ENCODE measurements around the gene IL6R. TPM values are rescaled to one million over a fixed set of nuclear protein-coding genes. Genes with fewer than 3 reads are reported as not detected.

IL6R gene
- polyA plus RNA-seq, 6 donors from 2014 or later, result 0.28 to 1.3 (median 0.75) TPM

- no peaks in the 10 kb centered on the region for H3K9me3 Mint-ChIP-seq
- no peak overlapping the region for H3K4me3 Mint-ChIP-seq
- DNase-seq, result no peak
- H3K27me3 Mint-ChIP-seq, result peaks cover 0 to 7% (median 0%) of the 10 kb centered on the region in 3 donors
- peaks cover 3 to 7% (median 7%) of the 10 kb centered on the region in 3 donors for H3K4me1 Mint-ChIP-seq
- no peak for ATAC-seq (ENCODE audit: low read depth in 2 of 2)
- H3K27ac Mint-ChIP-seq, result peak overlapping the region in 3 of 6 donors; percentile 44 to 88 (median 46)
- no peaks in the 10 kb centered on the region for H3K36me3 Mint-ChIP-seq
Observed at GRCh38 chr1:154440036-154440804, 35.1 kb downstream of the IL6R start.

- ATAC-seq (ENCODE audit: low read depth in 2 of 2), result no peak
- DNase-seq, result no peak
- Mint-ChIP-seq H3K9me3 (no peaks in the 10 kb centered on the region), H3K27me3 (peaks cover 0 to 7% (median 0%) of the 10 kb centered on the region in 3 donors), H3K27ac (peak overlapping the region in 1 of 6 donors; percentile 35), H3K36me3 (no peaks in the 10 kb centered on the region), H3K4me3 (no peak overlapping the region), H3K4me1 (peaks cover 3 to 7% (median 7%) of the 10 kb centered on the region in 3 donors)
Observed at GRCh38 chr1:154441241-154441888, 36.2 kb downstream of the IL6R start.

GRCh38 chr1:154442006-154442740 is 37.0 kb downstream of the IL6R start:
- Mint-ChIP-seq H3K27me3 (peaks cover 0 to 7% (median 0%) of the 10 kb centered on the region in 3 donors), H3K36me3 (no peaks in the 10 kb centered on the region), H3K4me3 (no peak overlapping the region), H3K9me3 (no peaks in the 10 kb centered on the region), H3K4me1 (peaks cover 3 to 7% (median 7%) of the 10 kb centered on the region in 3 donors), H3K27ac (no peak overlapping the region)
- DNase-seq (no peak), ATAC-seq (ENCODE audit: low read depth in 2 of 2) (no peak)

- H3K9me3 Mint-ChIP-seq, result no peaks in the 10 kb centered on the region
- no peaks in the 10 kb centered on the region for H3K36me3 Mint-ChIP-seq
- H3K4me1 Mint-ChIP-seq, result peaks cover 3 to 7% (median 7%) of the 10 kb centered on the region in 3 donors
- H3K4me3 Mint-ChIP-seq, result no peak overlapping the region
- H3K27me3 Mint-ChIP-seq, result peaks cover 0 to 11% (median 0%) of the 10 kb centered on the region in 3 donors
- DNase-seq (no peak), ATAC-seq (ENCODE audit: low read depth in 2 of 2) (no peak)
- no peak overlapping the region for H3K27ac Mint-ChIP-seq
Observed at GRCh38 chr1:154443274-154444013, 38.3 kb downstream of the IL6R start.

- Mint-ChIP-seq H3K36me3 (no peaks in the 10 kb centered on the region), H3K4me3 (no peak overlapping the region), H3K27ac (no peak overlapping the region), H3K27me3 (peaks cover 0 to 11% (median 0%) of the 10 kb centered on the region in 3 donors), H3K9me3 (no peaks in the 10 kb centered on the region), H3K4me1 (peaks cover 0 to 3% (median 2%) of the 10 kb centered on the region in 3 donors)
- DNase-seq (no peak), ATAC-seq (ENCODE audit: low read depth in 2 of 2) (no peak)
Observed at GRCh38 chr1:154445040-154445472, 39.9 kb downstream of the IL6R start.

- peaks cover 0 to 11% (median 0%) of the 10 kb centered on the region in 3 donors for H3K27me3 Mint-ChIP-seq
- ATAC-seq (ENCODE audit: low read depth in 2 of 2) (no peak), DNase-seq (no peak)
- H3K9me3 Mint-ChIP-seq, result no peaks in the 10 kb centered on the region
- H3K27ac Mint-ChIP-seq, result no peak overlapping the region
- H3K4me1 Mint-ChIP-seq, result peaks cover 0 to 3% (median 0%) of the 10 kb centered on the region in 3 donors
- H3K4me3 Mint-ChIP-seq, result no peak overlapping the region
- H3K36me3 Mint-ChIP-seq, result no peaks in the 10 kb centered on the region
Observed at GRCh38 chr1:154446292-154446691, 41.1 kb downstream of the IL6R start.

- ATAC-seq (ENCODE audit: low read depth in 2 of 2) (no peak), DNase-seq (no peak)
- peaks cover 0 to 4% of the 10 kb centered on the region in 2 donors for H3K36me3 Mint-ChIP-seq
- no peaks in the 10 kb centered on the region for H3K9me3 Mint-ChIP-seq
- H3K27ac Mint-ChIP-seq, result no peak overlapping the region
- H3K27me3 Mint-ChIP-seq, result peaks cover 0 to 12% (median 0%) of the 10 kb centered on the region in 3 donors
- peaks cover 0 to 3% (median 0%) of the 10 kb centered on the region in 3 donors for H3K4me1 Mint-ChIP-seq
- H3K4me3 Mint-ChIP-seq, result no peak overlapping the region
Observed at GRCh38 chr1:154446789-154447188, 41.6 kb downstream of the IL6R start.

- ATAC-seq (ENCODE audit: low read depth in 2 of 2) (no peak), DNase-seq (no peak)
- Mint-ChIP-seq H3K4me1 (no peaks in the 10 kb centered on the region), H3K27ac (no peak overlapping the region), H3K36me3 (peaks cover 5 to 12% of the 10 kb centered on the region in 2 donors), H3K27me3 (peaks cover 0 to 11% (median 0%) of the 10 kb centered on the region in 3 donors), H3K4me3 (no peak overlapping the region), H3K9me3 (no peaks in the 10 kb centered on the region)
Observed at GRCh38 chr1:154448331-154448811, 43.2 kb downstream of the IL6R start.

GRCh38 chr1:154453161-154453560 is 48.0 kb downstream of the IL6R start:
- ATAC-seq (ENCODE audit: low read depth in 2 of 2), result no peak
- H3K9me3 Mint-ChIP-seq, result no peaks in the 10 kb centered on the region
- DNase-seq, result no peak
- peaks cover 5 to 12% of the 10 kb centered on the region in 2 donors for H3K36me3 Mint-ChIP-seq
- peaks cover 0 to 7% (median 6%) of the 10 kb centered on the region in 3 donors for H3K27me3 Mint-ChIP-seq
- no peak overlapping the region for H3K27ac Mint-ChIP-seq
- no peaks in the 10 kb centered on the region for H3K4me1 Mint-ChIP-seq
- H3K4me3 Mint-ChIP-seq, result peak overlapping the region in 1 of 8 donors; percentile 5

- Mint-ChIP-seq H3K27ac (peak overlapping the region in 1 of 6 donors; percentile 39), H3K36me3 (peaks cover 5 to 12% of the 10 kb centered on the region in 2 donors), H3K4me3 (peak overlapping the region in 1 of 8 donors; percentile 40), H3K27me3 (peaks cover 0 to 7% (median 6%) of the 10 kb centered on the region in 3 donors), H3K9me3 (no peaks in the 10 kb centered on the region), H3K4me1 (no peaks in the 10 kb centered on the region)
- DNase-seq (no peak), ATAC-seq (ENCODE audit: low read depth in 2 of 2) (no peak)
Observed at GRCh38 chr1:154453574-154454352, 48.6 kb downstream of the IL6R start.

GRCh38 chr1:154454386-154455120 is 49.4 kb downstream of the IL6R start:
- Mint-ChIP-seq H3K27ac (peak overlapping the region in 2 of 6 donors; percentile 12 to 25), H3K9me3 (no peaks in the 10 kb centered on the region), H3K36me3 (peaks cover 5 to 12% of the 10 kb centered on the region in 2 donors), H3K27me3 (peaks cover 0 to 7% (median 6%) of the 10 kb centered on the region in 3 donors), H3K4me3 (no peak overlapping the region), H3K4me1 (no peaks in the 10 kb centered on the region)
- ATAC-seq (ENCODE audit: low read depth in 2 of 2) (no peak), DNase-seq (no peak)

Data from naive B cell (primary cell).